ENCODE measurements around the gene R3HDM2.

R3HDM2 gene

GRCh38 chr12:57208631-57209282 is 222.1 kb downstream of the R3HDM2 start:
- TF ChIP-seq CTCF (IDR thresholded peaks at IDR 0.05; ENCODE audit: control insufficient read depth, insufficient read depth, low read depth, low read length, missing control alignments): no peak
- no peak overlapping the region for H3K4me3 ChIP-seq (ENCODE audit: control insufficient read depth, low read depth, low read length)
- no peak for DNase-seq (ENCODE audit: low read depth)

- no peak for TF ChIP-seq CTCF (IDR thresholded peaks at IDR 0.05; ENCODE audit: control insufficient read depth, insufficient read depth, low read depth, low read length, missing control alignments)
- DNase-seq (ENCODE audit: low read depth): no peak
These were observed 222.9 kb downstream of the R3HDM2 start for GRCh38 chr12:57207731-57208630.

GRCh38 chr12:57205931-57206330 is 224.9 kb downstream of the R3HDM2 start:
- no peak overlapping the region for H3K4me3 ChIP-seq (ENCODE audit: control insufficient read depth, low read depth, low read length)

More at GRCh38 chr12:57207731-57208630, 222.9 kb downstream of the R3HDM2 start:
- no peak overlapping the region for H3K4me3 ChIP-seq (ENCODE audit: control insufficient read depth, low read depth, low read length)

GRCh38 chr12:57205186-57205585 is 225.7 kb downstream of the R3HDM2 start:
- H3K4me3 ChIP-seq (ENCODE audit: control insufficient read depth, low read depth, low read length): no peak overlapping the region
- DNase-seq (ENCODE audit: low read depth): no peak
- no peak for TF ChIP-seq CTCF (IDR thresholded peaks at IDR 0.05; ENCODE audit: control insufficient read depth, insufficient read depth, low read depth, low read length, missing control alignments)

More at GRCh38 chr12:57205931-57206330, 224.9 kb downstream of the R3HDM2 start:
- TF ChIP-seq CTCF (IDR thresholded peaks at IDR 0.05; ENCODE audit: control insufficient read depth, insufficient read depth, low read depth, low read length, missing control alignments): no peak
- no peak for DNase-seq (ENCODE audit: low read depth)

GRCh38 chr12:57204454-57204853 is 226.4 kb downstream of the R3HDM2 start:
- no peak for TF ChIP-seq CTCF (IDR thresholded peaks at IDR 0.05; ENCODE audit: control insufficient read depth, insufficient read depth, low read depth, low read length, missing control alignments)
- no peak for DNase-seq (ENCODE audit: low read depth)
- no peak overlapping the region for H3K4me3 ChIP-seq (ENCODE audit: control insufficient read depth, low read depth, low read length)

- H3K4me3 ChIP-seq (ENCODE audit: control insufficient read depth, low read depth, low read length): no peak overlapping the region
- TF ChIP-seq CTCF (IDR thresholded peaks at IDR 0.05; ENCODE audit: control insufficient read depth, insufficient read depth, low read depth, low read length, missing control alignments): no peak
- no peak for DNase-seq (ENCODE audit: low read depth)
These were observed 227.1 kb downstream of the R3HDM2 start for GRCh38 chr12:57203791-57204190.
